Measurements from ENCODE around the gene NSG1. TPM values are rescaled to one million over a fixed set of nuclear protein-coding genes. Genes with fewer than 3 reads are reported as not detected.

The NSG1 gene
- total RNA-seq, 3 donors from 2014 or later: 0.48 to 7.3 (median 6.2) TPM

DNA sequence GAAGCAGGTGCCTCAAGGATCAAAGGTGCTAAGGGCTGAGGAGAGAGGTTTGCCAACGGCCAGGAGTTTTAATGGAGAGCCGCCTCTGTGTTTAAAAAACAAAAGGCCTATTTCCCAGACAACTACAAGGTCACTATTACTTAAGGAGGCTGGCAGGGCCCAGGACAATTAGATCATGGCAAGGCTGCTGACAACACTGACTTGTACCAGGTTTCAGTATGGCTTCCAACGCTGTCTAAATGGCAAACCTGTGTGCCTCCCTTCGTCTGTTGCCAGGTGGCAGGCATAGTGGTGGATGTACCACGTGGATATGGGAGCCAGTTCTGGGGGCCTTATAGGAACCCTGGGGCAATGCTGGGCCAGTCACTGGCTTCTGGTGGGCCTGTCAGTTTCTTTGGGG lies 41.0 kb downstream of the NSG1 start:
- Histone ChIP-seq H3K36me3 (no peaks in the 10 kb centered on the region), H3K27ac (no peak overlapping the region), H3K4me1 (no peaks in the 10 kb centered on the region), H3K27me3 (no peaks in the 10 kb centered on the region), H3K9me3 (no peaks in the 10 kb centered on the region), H3K4me3 (no peak overlapping the region)
- TF ChIP-seq, protein P1, sequence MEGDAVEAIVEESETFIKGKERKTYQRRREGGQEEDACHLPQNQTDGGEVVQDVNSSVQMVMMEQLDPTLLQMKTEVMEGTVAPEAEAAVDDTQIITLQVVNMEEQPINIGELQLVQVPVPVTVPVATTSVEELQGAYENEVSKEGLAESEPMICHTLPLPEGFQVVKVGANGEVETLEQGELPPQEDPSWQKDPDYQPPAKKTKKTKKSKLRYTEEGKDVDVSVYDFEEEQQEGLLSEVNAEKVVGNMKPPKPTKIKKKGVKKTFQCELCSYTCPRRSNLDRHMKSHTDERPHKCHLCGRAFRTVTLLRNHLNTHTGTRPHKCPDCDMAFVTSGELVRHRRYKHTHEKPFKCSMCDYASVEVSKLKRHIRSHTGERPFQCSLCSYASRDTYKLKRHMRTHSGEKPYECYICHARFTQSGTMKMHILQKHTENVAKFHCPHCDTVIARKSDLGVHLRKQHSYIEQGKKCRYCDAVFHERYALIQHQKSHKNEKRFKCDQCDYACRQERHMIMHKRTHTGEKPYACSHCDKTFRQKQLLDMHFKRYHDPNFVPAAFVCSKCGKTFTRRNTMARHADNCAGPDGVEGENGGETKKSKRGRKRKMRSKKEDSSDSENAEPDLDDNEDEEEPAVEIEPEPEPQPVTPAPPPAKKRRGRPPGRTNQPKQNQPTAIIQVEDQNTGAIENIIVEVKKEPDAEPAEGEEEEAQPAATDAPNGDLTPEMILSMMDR (IDR thresholded peaks at IDR 0.05): no peak
- TF ChIP-seq POLR2A (IDR thresholded peaks at IDR 0.05) (no peak), POLR2AphosphoS5 (IDR thresholded peaks at IDR 0.05) (no peak)
- no peak for DNase-seq (ENCODE audit: low spot score in 2 of 2)
- intact Hi-C loops (cut with DNase I; ENCODE audit: low total_unique reads): no loop called here

DNA sequence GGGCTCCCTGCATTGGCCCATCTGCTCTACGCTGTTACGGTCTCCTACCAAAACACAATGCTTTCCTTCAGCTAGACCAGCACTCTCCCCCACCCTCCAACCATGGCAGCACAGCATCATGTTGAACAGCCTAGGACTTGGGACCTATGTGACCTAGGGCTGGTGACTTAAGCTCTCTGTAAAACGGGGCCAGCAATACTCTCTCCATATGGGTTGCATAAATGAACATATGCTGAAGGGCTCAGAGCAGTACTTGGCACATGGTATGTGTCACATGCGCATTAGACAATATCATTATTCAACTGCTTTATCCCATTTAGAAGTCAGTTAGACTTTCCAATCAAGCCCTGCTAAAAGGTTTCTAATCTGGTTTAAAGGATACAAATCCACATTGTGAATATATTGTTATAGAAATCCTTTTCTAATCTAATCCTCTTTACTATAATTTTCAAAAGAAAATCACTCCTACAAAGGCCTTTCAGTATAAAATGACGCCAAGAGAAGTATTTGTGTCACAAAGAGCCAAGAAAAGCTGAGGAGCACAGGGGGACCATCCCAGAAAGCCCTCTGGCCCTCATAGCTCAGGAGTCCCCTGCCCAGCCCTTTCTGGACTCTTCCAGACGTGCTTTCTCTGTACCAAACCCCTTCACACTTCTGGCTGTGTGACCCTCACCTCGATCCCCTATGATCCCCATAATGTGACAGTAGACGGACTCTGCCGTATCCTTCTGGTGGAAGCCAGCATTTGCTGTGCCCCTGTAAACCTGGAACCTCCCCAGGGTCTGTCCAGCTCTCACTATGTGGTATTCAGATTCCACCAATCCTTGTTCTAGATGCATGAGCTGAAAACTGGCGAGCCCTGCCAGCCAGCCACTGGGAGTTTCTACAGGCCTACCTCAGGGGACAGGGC lies 42.3 kb downstream of the NSG1 start:
- no peaks in the 10 kb centered on the region for H3K36me3 ChIP-seq
- DNase-seq (ENCODE audit: low spot score in 2 of 2): no peak

DNA sequence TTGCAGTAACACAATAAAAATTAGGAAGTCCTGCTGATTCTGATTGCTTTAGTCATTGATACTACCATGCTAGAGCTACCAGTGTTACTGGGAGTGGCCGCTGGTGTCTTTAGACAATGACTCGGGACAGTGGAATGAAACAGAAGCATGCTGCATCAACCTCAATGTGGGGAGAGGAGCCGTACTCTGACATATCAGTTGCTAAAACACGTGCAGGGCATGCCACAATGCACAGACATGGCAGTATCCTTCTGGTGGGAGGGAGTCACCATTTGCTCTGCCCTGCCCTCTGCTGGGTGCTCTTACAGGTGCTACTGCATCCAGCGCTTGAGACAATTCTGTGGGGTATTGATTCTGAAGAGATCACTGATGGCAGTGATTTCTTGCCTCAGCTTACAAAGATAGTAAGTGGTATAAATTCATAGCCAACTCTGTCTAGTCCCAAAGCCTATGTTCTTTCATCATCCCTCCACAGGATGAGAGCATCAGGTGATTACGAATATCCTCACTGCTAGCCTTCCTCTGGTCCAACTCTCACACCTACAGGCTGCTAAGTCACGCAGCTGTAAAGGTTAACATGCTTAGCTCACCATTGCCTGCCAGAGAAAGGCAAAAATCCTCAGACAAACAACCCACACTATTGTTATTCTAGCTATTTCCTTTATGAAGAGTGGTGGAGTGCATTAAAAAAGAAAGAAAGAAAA lies 43.7 kb downstream of the NSG1 start:
- no peak for DNase-seq (ENCODE audit: low spot score in 2 of 2)
- H3K4me1 ChIP-seq: no peaks in the 10 kb centered on the region
- no peaks in the 10 kb centered on the region for H3K9me3 ChIP-seq
- intact Hi-C loops (cut with DNase I; ENCODE audit: low total_unique reads): no loop called here
- H3K27me3 ChIP-seq: no peaks in the 10 kb centered on the region
- H3K4me3 ChIP-seq: no peak overlapping the region
- H3K27ac ChIP-seq: no peak overlapping the region
- TF ChIP-seq, protein P1 (IDR thresholded peaks at IDR 0.05): peak in 2 of 3 donors; percentile 15 to 16
- TF ChIP-seq POLR2A (IDR thresholded peaks at IDR 0.05) (no peak), POLR2AphosphoS5 (IDR thresholded peaks at IDR 0.05) (no peak)
- H3K36me3 ChIP-seq: no peaks in the 10 kb centered on the region

More for the DNA sequence above, 42.3 kb downstream of the NSG1 start:
- Histone ChIP-seq H3K9me3 (no peaks in the 10 kb centered on the region), H3K27ac (no peak overlapping the region), H3K27me3 (no peaks in the 10 kb centered on the region), H3K4me3 (no peak overlapping the region), H3K4me1 (no peaks in the 10 kb centered on the region)
- intact Hi-C loops (cut with DNase I; ENCODE audit: low total_unique reads): no loop called here
- TF ChIP-seq POLR2AphosphoS5 (IDR thresholded peaks at IDR 0.05) (no peak), POLR2A (IDR thresholded peaks at IDR 0.05) (no peak)
- TF ChIP-seq, protein P1 (IDR thresholded peaks at IDR 0.05): no peak

DNA sequence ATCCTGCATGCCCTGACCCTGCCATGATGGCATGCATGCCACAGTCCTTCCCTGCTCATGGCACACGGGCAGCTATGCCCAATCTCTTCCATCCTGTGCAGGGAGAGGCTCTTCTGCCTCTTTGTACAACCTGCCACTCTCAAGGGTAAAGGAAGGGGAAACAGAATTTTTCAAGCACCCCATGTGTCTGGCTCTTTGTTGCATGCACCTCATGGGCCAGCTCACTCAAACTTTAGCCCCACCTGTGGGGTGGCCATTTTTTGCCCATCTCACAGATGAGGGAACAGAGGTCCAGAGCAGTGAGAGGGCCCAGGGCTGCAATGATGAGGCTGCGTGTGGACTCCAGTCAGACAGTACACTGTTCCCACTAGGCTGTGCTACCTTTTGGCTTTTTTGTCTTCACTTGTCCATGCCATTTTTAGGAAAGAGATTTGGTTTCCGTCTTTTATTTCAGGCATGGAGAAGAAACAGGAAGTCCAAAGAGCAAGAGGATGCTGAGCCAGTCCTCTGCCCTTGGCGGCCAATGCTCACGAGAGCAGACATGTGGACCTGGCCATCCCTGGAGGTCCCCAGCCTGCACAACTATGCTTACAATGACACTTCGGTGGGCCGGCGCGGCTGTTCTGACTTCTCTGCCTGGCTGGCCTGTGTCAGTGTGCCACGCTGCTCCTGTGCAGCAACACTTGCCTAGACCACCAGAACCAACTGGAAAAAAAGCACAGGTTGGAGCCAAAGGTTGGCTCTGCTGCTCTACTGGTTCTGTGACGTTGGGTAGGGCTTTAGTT lies 45.6 kb downstream of the NSG1 start:
- no peak overlapping the region for H3K27ac ChIP-seq
- intact Hi-C loops (cut with DNase I; ENCODE audit: low total_unique reads): no loop called here
- DNase-seq (ENCODE audit: low spot score in 2 of 2): no peak

DNA sequence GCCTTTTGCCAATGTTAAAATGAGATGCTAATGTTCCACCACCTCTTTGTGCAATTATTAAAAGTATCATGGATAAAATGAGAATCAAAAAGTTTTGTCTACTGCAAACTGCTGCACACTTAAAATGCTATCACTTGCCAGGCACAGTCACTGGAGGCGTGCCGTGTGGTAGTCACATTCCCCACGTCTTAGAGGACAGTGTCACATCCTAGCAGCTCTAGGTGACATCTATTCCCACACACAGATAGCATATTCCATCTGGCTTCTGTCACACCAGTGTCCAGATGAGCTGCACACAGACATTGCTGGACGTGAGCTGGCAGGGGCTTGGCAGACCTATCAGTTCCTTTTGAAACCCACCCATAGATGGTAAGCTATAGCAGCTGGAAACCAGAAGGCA lies 47.0 kb downstream of the NSG1 start:
- H3K27ac ChIP-seq: no peak overlapping the region
- intact Hi-C loops (cut with DNase I; ENCODE audit: low total_unique reads): no loop called here

More for the DNA sequence above, 45.6 kb downstream of the NSG1 start:
- H3K4me1 ChIP-seq: no peaks in the 10 kb centered on the region
- no peaks in the 10 kb centered on the region for H3K9me3 ChIP-seq
- H3K4me3 ChIP-seq: no peak overlapping the region
- TF ChIP-seq POLR2AphosphoS5 (IDR thresholded peaks at IDR 0.05): no peak
- H3K27me3 ChIP-seq: no peaks in the 10 kb centered on the region
- no peaks in the 10 kb centered on the region for H3K36me3 ChIP-seq

More for the DNA sequence above, 47.0 kb downstream of the NSG1 start:
- no peaks in the 10 kb centered on the region for H3K9me3 ChIP-seq
- no peaks in the 10 kb centered on the region for H3K4me1 ChIP-seq
- H3K27me3 ChIP-seq: no peaks in the 10 kb centered on the region
- H3K4me3 ChIP-seq: no peak overlapping the region
- no peak for DNase-seq (ENCODE audit: low spot score in 2 of 2)
- TF ChIP-seq POLR2A (IDR thresholded peaks at IDR 0.05): no peak
- TF ChIP-seq, protein P1 (IDR thresholded peaks at IDR 0.05): no peak
- no peak for TF ChIP-seq POLR2AphosphoS5 (IDR thresholded peaks at IDR 0.05)
- no peaks in the 10 kb centered on the region for H3K36me3 ChIP-seq
